Measurements from ENCODE around the gene PCSK1N.

PCSK1N gene

GRCh38 chrX:48794340-48794910 lies 41.0 kb downstream of the PCSK1N start:
- DNase-seq (ENCODE audit: insufficient read length, low spot score) (no peak), FAIRE-seq (no peak)
- TF ChIP-seq POLR2A (IDR thresholded peaks at IDR 0.05; ENCODE audit: low read depth, low read length), result no peak
- no peak for TF ChIP-seq TAF1 (IDR thresholded peaks at IDR 0.05; ENCODE audit: low read depth, low read length)
- TF ChIP-seq POLR2AphosphoS5 (IDR thresholded peaks at IDR 0.05; ENCODE audit: low read depth, low read length), result no peak
- no peak for TF ChIP-seq POU2F2 (IDR thresholded peaks at IDR 0.05; ENCODE audit: low read depth, low read length)
- no peak for TF ChIP-seq SPI1 (IDR thresholded peaks at IDR 0.05; ENCODE audit: low read depth, low read length)

GRCh38 chrX:48793935-48794334 lies 41.5 kb downstream of the PCSK1N start:
- FAIRE-seq, result no peak
- TF ChIP-seq POLR2AphosphoS5 (IDR thresholded peaks at IDR 0.05; ENCODE audit: low read depth, low read length) (no peak), POLR2A (IDR thresholded peaks at IDR 0.05; ENCODE audit: low read depth, low read length) (no peak), SPI1 (IDR thresholded peaks at IDR 0.05; ENCODE audit: low read depth, low read length) (no peak), TAF1 (IDR thresholded peaks at IDR 0.05; ENCODE audit: low read depth, low read length) (no peak), PAX5 (IDR thresholded peaks at IDR 0.05; ENCODE audit: insufficient read depth, low read length, severe bottlenecking) (no peak)
- DNase-seq (ENCODE audit: insufficient read length, low spot score), result no peak

- no peak for DNase-seq (ENCODE audit: insufficient read length, low spot score)
- no peak for FAIRE-seq
- no peak for TF ChIP-seq TAF1 (IDR thresholded peaks at IDR 0.05; ENCODE audit: low read depth, low read length)
- no peak for TF ChIP-seq PAX5 (IDR thresholded peaks at IDR 0.05; ENCODE audit: insufficient read depth, low read length, severe bottlenecking)
- no peak for TF ChIP-seq POU2F2 (IDR thresholded peaks at IDR 0.05; ENCODE audit: low read depth, low read length)
- TF ChIP-seq POLR2A (IDR thresholded peaks at IDR 0.05; ENCODE audit: low read depth, low read length), result no peak
- no peak for TF ChIP-seq POLR2AphosphoS5 (IDR thresholded peaks at IDR 0.05; ENCODE audit: low read depth, low read length)
- TF ChIP-seq SPI1 (IDR thresholded peaks at IDR 0.05; ENCODE audit: low read depth, low read length), result no peak
Measured at GRCh38 chrX:48792219-48792618, 43.2 kb downstream of the PCSK1N start.

GRCh38 chrX:48791063-48791820 lies 44.2 kb downstream of the PCSK1N start:
- DNase-seq (ENCODE audit: insufficient read length, low spot score), result no peak
- TF ChIP-seq SPI1 (IDR thresholded peaks at IDR 0.05; ENCODE audit: low read depth, low read length), result no peak
- no peak for TF ChIP-seq PAX5 (IDR thresholded peaks at IDR 0.05; ENCODE audit: insufficient read depth, low read length, severe bottlenecking)
- no peak for TF ChIP-seq POLR2AphosphoS5 (IDR thresholded peaks at IDR 0.05; ENCODE audit: low read depth, low read length)
- TF ChIP-seq POU2F2 (IDR thresholded peaks at IDR 0.05; ENCODE audit: low read depth, low read length), result no peak
- no peak for TF ChIP-seq TAF1 (IDR thresholded peaks at IDR 0.05; ENCODE audit: low read depth, low read length)
- TF ChIP-seq POLR2A (IDR thresholded peaks at IDR 0.05; ENCODE audit: low read depth, low read length), result no peak

GRCh38 chrX:48790477-48790876 lies 44.9 kb downstream of the PCSK1N start:
- no peak for DNase-seq (ENCODE audit: insufficient read length, low spot score)
- FAIRE-seq, result no peak
- TF ChIP-seq PAX5 (IDR thresholded peaks at IDR 0.05; ENCODE audit: insufficient read depth, low read length, severe bottlenecking) (no peak), POLR2AphosphoS5 (IDR thresholded peaks at IDR 0.05; ENCODE audit: low read depth, low read length) (no peak), POLR2A (IDR thresholded peaks at IDR 0.05; ENCODE audit: low read depth, low read length) (no peak), POU2F2 (IDR thresholded peaks at IDR 0.05; ENCODE audit: low read depth, low read length) (no peak), TAF1 (IDR thresholded peaks at IDR 0.05; ENCODE audit: low read depth, low read length) (no peak), SPI1 (IDR thresholded peaks at IDR 0.05; ENCODE audit: low read depth, low read length) (no peak)

More at GRCh38 chrX:48791063-48791820, 44.2 kb downstream of the PCSK1N start:
- FAIRE-seq, result no peak

GRCh38 chrX:48789366-48790220 lies 45.8 kb downstream of the PCSK1N start:
- no peak for FAIRE-seq
- DNase-seq (ENCODE audit: insufficient read length, low spot score), result no peak
- TF ChIP-seq TAF1 (IDR thresholded peaks at IDR 0.05; ENCODE audit: low read depth, low read length) (no peak), PAX5 (IDR thresholded peaks at IDR 0.05; ENCODE audit: insufficient read depth, low read length, severe bottlenecking) (no peak), POU2F2 (IDR thresholded peaks at IDR 0.05; ENCODE audit: low read depth, low read length) (no peak), POLR2A (IDR thresholded peaks at IDR 0.05; ENCODE audit: low read depth, low read length) (no peak), POLR2AphosphoS5 (IDR thresholded peaks at IDR 0.05; ENCODE audit: low read depth, low read length) (no peak), SPI1 (IDR thresholded peaks at IDR 0.05; ENCODE audit: low read depth, low read length) (no peak)

- FAIRE-seq, result no peak
- TF ChIP-seq POLR2A (IDR thresholded peaks at IDR 0.05; ENCODE audit: low read depth, low read length) (no peak), POLR2AphosphoS5 (IDR thresholded peaks at IDR 0.05; ENCODE audit: low read depth, low read length) (no peak), PAX5 (IDR thresholded peaks at IDR 0.05; ENCODE audit: insufficient read depth, low read length, severe bottlenecking) (no peak), SPI1 (IDR thresholded peaks at IDR 0.05; ENCODE audit: low read depth, low read length) (no peak), POU2F2 (IDR thresholded peaks at IDR 0.05; ENCODE audit: low read depth, low read length) (no peak), TAF1 (IDR thresholded peaks at IDR 0.05; ENCODE audit: low read depth, low read length) (no peak)
- DNase-seq (ENCODE audit: insufficient read length, low spot score), result no peak
Measured at GRCh38 chrX:48787505-48788443, 47.6 kb downstream of the PCSK1N start.

GRCh38 chrX:48786825-48787504 lies 48.4 kb downstream of the PCSK1N start:
- TF ChIP-seq SPI1 (IDR thresholded peaks at IDR 0.05; ENCODE audit: low read depth, low read length) (no peak), PAX5 (IDR thresholded peaks at IDR 0.05; ENCODE audit: insufficient read depth, low read length, severe bottlenecking) (no peak), POLR2A (IDR thresholded peaks at IDR 0.05; ENCODE audit: low read depth, low read length) (no peak), TAF1 (IDR thresholded peaks at IDR 0.05; ENCODE audit: low read depth, low read length) (no peak), POU2F2 (IDR thresholded peaks at IDR 0.05; ENCODE audit: low read depth, low read length) (no peak), POLR2AphosphoS5 (IDR thresholded peaks at IDR 0.05; ENCODE audit: low read depth, low read length) (no peak)
- DNase-seq (ENCODE audit: insufficient read length, low spot score), result no peak
- FAIRE-seq, result no peak

Data from GM12891 (cell line).